ENCODE results near the gene CDK1.

GRCh38 chr10:60807499-60807898 lies 29.2 kb downstream of the CDK1 start:
- TF ChIP-seq POLR2AphosphoS5 (IDR thresholded peaks at IDR 0.05; ENCODE audit: low read depth, low read length) (no peak), POLR2A (IDR thresholded peaks at IDR 0.05; ENCODE audit: low read depth, low read length) (no peak)
